Uterus (tissue), 4 donors: ENCODE data around the gene TM9SF1. TPM values are rescaled to one million over a fixed set of nuclear protein-coding genes. Genes with fewer than 3 reads are reported as not detected.

ENCODE experiments used
- DNase-seq, 2 donors: peaks; one replicate each; pipeline ENCODE4 v3.0.0-alpha.2; 2019 to 2020
- H3K27ac ChIP-seq, 2 donors: fragments of 200-600 bp; sonication (generic); 1 replicate in 1 of 2; 2 replicates in 1 of 2; pipeline ENCODE4 v1.5.1; 2016 to 2018
- H3K27me3 ChIP-seq, 2 donors: fragments of 200-600 bp; sonication (generic); one replicate each; pipeline ENCODE4 v1.5.1; 2018 to 2019; ENCODE audit warnings: control low read depth in 1 of 2
- H3K36me3 ChIP-seq, 2 donors: fragments of 200-600 bp; sonication (generic); one replicate each; pipeline ENCODE4 v1.5.1; 2019; ENCODE audit warnings: control low read depth in 1 of 2
- H3K4me1 ChIP-seq, 2 donors: fragments of 200-600 bp; sonication (generic); one replicate each; pipeline ENCODE4 v1.5.1; 2018 to 2019; ENCODE audit warnings: control low read depth in 1 of 2
- H3K4me3 ChIP-seq, 2 donors: fragments of 200-600 bp; sonication (generic); 1 replicate in 1 of 2; 2 replicates in 1 of 2; pipeline ENCODE4 v1.5.1; 2018 to 2019; ENCODE audit warnings: mild to moderate bottlenecking in 1 of 2
- H3K9me3 ChIP-seq, 2 donors: fragments of 200-600 bp; sonication (generic); one replicate each; pipeline ENCODE4 v1.5.1; 2019; ENCODE audit warnings: control low read depth in 1 of 2
- CTCF ChIP-seq, 4 experiments: fragments of 200-600 bp in 2 of 4; fragments of 450-650 bp in 2 of 4; sonication (generic) in 2 of 4; IDR thresholded peaks; one replicate each; pipeline ENCODE4 v1.5.1; 2016 to 2019; ENCODE audit warnings: antibody characterized with exemption in 4 of 4, mild to moderate bottlenecking in 2 of 4, moderate library complexity in 1 of 4
- POLR2A ChIP-seq, 2 donors: fragments of 450-650 bp; IDR thresholded peaks; one replicate each; pipeline ENCODE4 v1.6.1; 2016; ENCODE audit warnings: antibody characterized with exemption in 2 of 2, mild to moderate bottlenecking in 1 of 2, moderate library complexity in 1 of 2
- intact Hi-C: fragments of 100-400 bp; cut with DNase I; formaldehyde crosslinking; loops from one replicate; pipeline ENCODE4 v1.15.1; 2023; ENCODE audit warnings: low total_unique reads
- total RNA-seq, 4 donors: library from RNA; depleted of rRNA in 3 of 4; stranded (reverse); fragments of >200 nt in 3 of 4; gene quantifications; one replicate each; pipeline versions ENCODE4 v1.1.0 to v1.2.4, GENCODE V29; 2014 to 2023
- donor health status: DM: yes; HTN: yes; CAD: no.

The TM9SF1 gene
- total RNA-seq, 4 donors from 2014 or later, result 31.2 to 79.8 (median 52.4) TPM

GRCh38 chr14:24150061-24150460 is 45.2 kb downstream of the TM9SF1 start:
- Histone ChIP-seq H3K9me3 (no peaks in the 10 kb centered on the region), H3K27ac (no peak overlapping the region), H3K36me3 (no peaks in the 10 kb centered on the region), H3K4me3 (no peak overlapping the region), H3K4me1 (peaks cover 4 to 6% of the 10 kb centered on the region in 2 donors), H3K27me3 (no peaks in the 10 kb centered on the region)
- intact Hi-C loops, result no loop called here
- TF ChIP-seq CTCF (IDR thresholded peaks at IDR 0.05), result no peak
- TF ChIP-seq POLR2A (IDR thresholded peaks at IDR 0.05), result no peak
- DNase-seq, result no peak

- TF ChIP-seq POLR2A (IDR thresholded peaks at IDR 0.05) (no peak), CTCF (IDR thresholded peaks at IDR 0.05) (no peak)
- H3K4me1 ChIP-seq, result peaks cover 4 to 6% of the 10 kb centered on the region in 2 donors
- H3K4me3 ChIP-seq, result no peak overlapping the region
- H3K36me3 ChIP-seq, result no peaks in the 10 kb centered on the region
- H3K27me3 ChIP-seq, result no peaks in the 10 kb centered on the region
- no peak overlapping the region for H3K27ac ChIP-seq
- intact Hi-C loops, result no loop called here
- DNase-seq, result no peak
- H3K9me3 ChIP-seq, result no peaks in the 10 kb centered on the region
Observed at GRCh38 chr14:24149302-24149969, 45.8 kb downstream of the TM9SF1 start.

- intact Hi-C loops, result no loop called here
- peak overlapping the region; percentile 81 to 92 for H3K27ac ChIP-seq
- H3K4me1 ChIP-seq, result peaks cover 4 to 6% of the 10 kb centered on the region in 2 donors
- H3K9me3 ChIP-seq, result no peaks in the 10 kb centered on the region
- no peaks in the 10 kb centered on the region for H3K27me3 ChIP-seq
- no peaks in the 10 kb centered on the region for H3K36me3 ChIP-seq
- no peak for TF ChIP-seq POLR2A (IDR thresholded peaks at IDR 0.05)
- no peak for TF ChIP-seq CTCF (IDR thresholded peaks at IDR 0.05)
- no peak for DNase-seq
- peak overlapping the region; percentile 84 to 95 for H3K4me3 ChIP-seq
Observed at GRCh38 chr14:24147761-24148428, 47.3 kb downstream of the TM9SF1 start.

GRCh38 chr14:24146978-24147760 is 48.1 kb downstream of the TM9SF1 start, which contains the start of gene RNF31:
TSS of gene RNF31 (plus strand) at chr14:24147498. CDS start at chr14:24147699, 201 bp downstream.
- peak within 1 kb of the TSS; percentile 90 to 92 for H3K27ac ChIP-seq
- peak; percentile 98 to 99 for DNase-seq
- peaks cover 4 to 6% of the 10 kb centered on the region in 2 donors for H3K4me1 ChIP-seq
- no peaks in the 10 kb centered on the region for H3K9me3 ChIP-seq
- intact Hi-C loops, result no loop called here
- H3K36me3 ChIP-seq, result no peaks in the 10 kb centered on the region
- peak; percentile 11 to 49 for TF ChIP-seq POLR2A (IDR thresholded peaks at IDR 0.05)
- TF ChIP-seq CTCF (IDR thresholded peaks at IDR 0.05), result peak in 1 of 4 experiments; percentile 5
- H3K4me3 ChIP-seq, result peak within 1 kb of the TSS; percentile 84 to 95
- H3K27me3 ChIP-seq, result no peaks in the 10 kb centered on the region
